ENCODE results near the gene C1orf210. TPM values are rescaled to one million over a fixed set of nuclear protein-coding genes. Genes with fewer than 3 reads are reported as not detected.

Gene C1orf210
- total and polyA plus RNA-seq, 2 of the 13 experiments (the other 11 are each of a cell fraction or from before 2014, with no cell fraction given), result 0.49 to 5.1 TPM

- H3K4me1 ChIP-seq (ENCODE audit: insufficient read depth, low read length), result peaks cover 25% of the 10 kb centered on the region
- BruUV-seq (replicated peaks), result no TSS peak
- peaks cover 0 to 31% of the 10 kb centered on the region in 2 experiments; a peak in 3 of 5 replicates for H3K27me3 ChIP-seq (ENCODE audit: control insufficient read depth in 1 of 2, insufficient read depth in 2 of 2, low read length in 2 of 2)
- TF ChIP-seq ZFP36L2 (CRISPR knock-in tag; IDR thresholded peaks at IDR 0.05) (no peak), ZNF362 (CRISPR knock-in tag; IDR thresholded peaks at IDR 0.05; ENCODE audit: borderline replicate concordance) (no peak), PBX2 (CRISPR knock-in tag; IDR thresholded peaks at IDR 0.05) (0 out of 2 replicates have a peak, but pooled peaks have one; percentile 25), CSRNP2 (CRISPR knock-in tag; conservative IDR thresholded peaks at IDR 0.05; ENCODE audit: low read depth) (no peak), HNF4A (CRISPR knock-in tag; IDR thresholded peaks at IDR 0.05) (peak; percentile 34; the same call in 1 of the 2 replicates), ZNF431 (CRISPR knock-in tag; IDR thresholded peaks at IDR 0.05; ENCODE audit: borderline replicate concordance, low read depth) (no peak)
- in situ Hi-C loops (cut with HindIII; ENCODE audit: extremely low pct_ligation_motif_present, low pct_unique_long_range_greater_than_20kb), result no loop called here
- 35% methylated on average over 7 of the region's 7 CpGs for WGBS (ENCODE audit: low lambda C conversion rate)
- POLR2A ChIA-PET, result interaction anchor here (0.8 to 1.4 kb wide), 4 partner anchors 26 to 64 kb away, joined by 3 to 6 read pairs (median 3); partner anchors contain the start of gene CDC20
- no peaks in the 10 kb centered on the region for H3K36me3 ChIP-seq (replicated peaks in 1 of 2; ENCODE audit: control insufficient read depth in 1 of 2, insufficient read depth in 2 of 2, low read length in 2 of 2)
- H3K4me2 ChIP-seq (ENCODE audit: low read depth, low read length), result peak overlapping the region; percentile 20; the same call in 1 of the 2 replicates
- no peak overlapping the region for H3K4me3 ChIP-seq (replicated peaks in 1 of 3; ENCODE audit: insufficient read depth in 1 of 3, low read depth in 2 of 3, low read length in 3 of 3)
- no peak overlapping the region for H3K27ac ChIP-seq (ENCODE audit: extremely low read length, insufficient read depth, low read length)
- H3K9me3 ChIP-seq (ENCODE audit: low read length), result no peaks in the 10 kb centered on the region
- CTCF ChIA-PET (ENCODE audit: low intra/inter-chr PET ratio, low total read pairs), result no interaction called here
- no peaks in the 10 kb centered on the region for H3K79me2 ChIP-seq (ENCODE audit: insufficient read depth, low read length)
- FAIRE-seq (no peak), DNase-seq (ENCODE audit: low spot score) (peak; percentile 16), ATAC-seq (peak; percentile 28; the same call in 1 of the 3 replicates)
- intact Hi-C loops (cut with micrococcal nuclease; ENCODE audit: unreplicated experiment), result no loop called here
- H3K9ac ChIP-seq (ENCODE audit: insufficient read depth, low read depth, low read length), result no peak overlapping the region
- H2AFZ ChIP-seq (ENCODE audit: low read length), result no peak overlapping the region
- H4K20me1 ChIP-seq (ENCODE audit: insufficient read depth, low read length), result no peaks in the 10 kb centered on the region
Measured at GRCh38 chr1:43302721-43303470, 17.5 kb upstream of the C1orf210 start.
